HEK293T (cell line): ENCODE measurements around the gene UBE2G2.

ENCODE experiments used
- CTCF ChIA-PET: fragments of 350-600 bp; formaldehyde crosslinking; extraction: SDS; loops from one replicate; lab custom pipeline; 2021; ENCODE audit warnings: antibody characterized with exemption, inconsistent platforms; lab: Yijun Ruan, JAX
- POLR2A ChIA-PET: fragments of 350-600 bp; formaldehyde crosslinking; extraction: SDS; loops from one replicate; lab custom pipeline; 2020; ENCODE audit warnings: antibody characterized with exemption, inconsistent platforms; lab: Yijun Ruan, JAX
- DNase-seq: peaks from one replicate; pipeline ENCODE4 v3.0.0; 2012; ENCODE audit warnings: mixed read lengths; ENCODE audit errors: extremely low spot score
- ARNT ChIP-seq: fragments of 450-650 bp; IDR thresholded peaks from 2 replicates; pipeline ENCODE4 v1.6.1; 2017; ENCODE audit warnings: mild to moderate bottlenecking
- BHLHE40 ChIP-seq: fragments of 450-650 bp; IDR thresholded peaks from 2 replicates; pipeline ENCODE4 v1.6.1; 2016; ENCODE audit warnings: mild to moderate bottlenecking, moderate library complexity, borderline replicate concordance
- CTBP1 ChIP-seq: fragments of 450-650 bp; IDR thresholded peaks from 2 replicates; pipeline ENCODE4 v1.6.1; 2016; ENCODE audit warnings: borderline replicate concordance
- ELF4 ChIP-seq: fragments of 450-650 bp; IDR thresholded peaks from 2 replicates; pipeline ENCODE4 v1.6.1; 2017; ENCODE audit warnings: antibody characterized with exemption
- FOXA1 ChIP-seq: fragments of 450-650 bp; IDR thresholded peaks from 2 replicates; pipeline ENCODE4 v1.6.1; 2016; ENCODE audit warnings: mild to moderate bottlenecking
- FOXK2 ChIP-seq: fragments of 450-650 bp; IDR thresholded peaks from 2 replicates; pipeline ENCODE4 v1.6.1; 2016; ENCODE audit warnings: mild to moderate bottlenecking
- FOXM1 ChIP-seq: fragments of 450-650 bp; IDR thresholded peaks from 2 replicates; pipeline ENCODE4 v1.6.1; 2017; ENCODE audit warnings: mild to moderate bottlenecking, borderline replicate concordance
- HDGF ChIP-seq: fragments of 450-650 bp; IDR thresholded peaks from 2 replicates; pipeline ENCODE4 v1.6.1; 2017; ENCODE audit warnings: antibody characterized with exemption, borderline replicate concordance
- L3MBTL2 ChIP-seq: fragments of 450-650 bp; conservative IDR thresholded peaks from 2 replicates; pipeline ENCODE4 v1.6.1; 2016; ENCODE audit warnings: mild to moderate bottlenecking
- LEF1 ChIP-seq: fragments of 450-650 bp; IDR thresholded peaks from 2 replicates; pipeline ENCODE4 v1.6.1; 2017; ENCODE audit warnings: mild to moderate bottlenecking, borderline replicate concordance
- NFRKB ChIP-seq: fragments of 450-650 bp; IDR thresholded peaks from 2 replicates; pipeline ENCODE4 v1.6.1; 2016; ENCODE audit warnings: mild to moderate bottlenecking, moderate library complexity
- SP1 ChIP-seq: fragments of 450-650 bp; IDR thresholded peaks from 2 replicates; pipeline ENCODE4 v1.6.1; 2017
- SUZ12 ChIP-seq: fragments of 450-650 bp; IDR thresholded peaks from 2 replicates; pipeline ENCODE4 v1.6.1; 2016; ENCODE audit warnings: mild to moderate bottlenecking
- TARDBP ChIP-seq: fragments of 450-650 bp; IDR thresholded peaks from 2 replicates; pipeline ENCODE4 v1.6.1; 2016
- ZNF384 ChIP-seq: fragments of 450-650 bp; IDR thresholded peaks from 2 replicates; pipeline ENCODE4 v1.6.1; 2016
- TF ChIP-seq, protein P1 (sequence below): fragments of 450-650 bp; IDR thresholded peaks from 2 replicates; pipeline ENCODE4 v1.6.1; 2016

UBE2G2 gene

GRCh38 chr21:44837537-44837936 is 35.9 kb upstream of the UBE2G2 start:
- TF ChIP-seq FOXK2 (no peak), SUZ12 (no peak), CTBP1 (no peak), HDGF (no peak), ARNT (no peak), ZNF384 (no peak), SP1 (no peak), FOXA1 (no peak), TARDBP (no peak), BHLHE40 (no peak), ELF4 (no peak), LEF1 (no peak), NFRKB (no peak), FOXM1 (no peak), L3MBTL2 (no peak)
- TF ChIP-seq, protein P1, sequence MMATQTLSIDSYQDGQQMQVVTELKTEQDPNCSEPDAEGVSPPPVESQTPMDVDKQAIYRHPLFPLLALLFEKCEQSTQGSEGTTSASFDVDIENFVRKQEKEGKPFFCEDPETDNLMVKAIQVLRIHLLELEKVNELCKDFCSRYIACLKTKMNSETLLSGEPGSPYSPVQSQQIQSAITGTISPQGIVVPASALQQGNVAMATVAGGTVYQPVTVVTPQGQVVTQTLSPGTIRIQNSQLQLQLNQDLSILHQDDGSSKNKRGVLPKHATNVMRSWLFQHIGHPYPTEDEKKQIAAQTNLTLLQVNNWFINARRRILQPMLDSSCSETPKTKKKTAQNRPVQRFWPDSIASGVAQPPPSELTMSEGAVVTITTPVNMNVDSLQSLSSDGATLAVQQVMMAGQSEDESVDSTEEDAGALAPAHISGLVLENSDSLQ, result no peak
- DNase-seq, result no peak
- ChIA-PET POLR2A (no interaction called here), CTCF (no interaction called here)

DNA sequence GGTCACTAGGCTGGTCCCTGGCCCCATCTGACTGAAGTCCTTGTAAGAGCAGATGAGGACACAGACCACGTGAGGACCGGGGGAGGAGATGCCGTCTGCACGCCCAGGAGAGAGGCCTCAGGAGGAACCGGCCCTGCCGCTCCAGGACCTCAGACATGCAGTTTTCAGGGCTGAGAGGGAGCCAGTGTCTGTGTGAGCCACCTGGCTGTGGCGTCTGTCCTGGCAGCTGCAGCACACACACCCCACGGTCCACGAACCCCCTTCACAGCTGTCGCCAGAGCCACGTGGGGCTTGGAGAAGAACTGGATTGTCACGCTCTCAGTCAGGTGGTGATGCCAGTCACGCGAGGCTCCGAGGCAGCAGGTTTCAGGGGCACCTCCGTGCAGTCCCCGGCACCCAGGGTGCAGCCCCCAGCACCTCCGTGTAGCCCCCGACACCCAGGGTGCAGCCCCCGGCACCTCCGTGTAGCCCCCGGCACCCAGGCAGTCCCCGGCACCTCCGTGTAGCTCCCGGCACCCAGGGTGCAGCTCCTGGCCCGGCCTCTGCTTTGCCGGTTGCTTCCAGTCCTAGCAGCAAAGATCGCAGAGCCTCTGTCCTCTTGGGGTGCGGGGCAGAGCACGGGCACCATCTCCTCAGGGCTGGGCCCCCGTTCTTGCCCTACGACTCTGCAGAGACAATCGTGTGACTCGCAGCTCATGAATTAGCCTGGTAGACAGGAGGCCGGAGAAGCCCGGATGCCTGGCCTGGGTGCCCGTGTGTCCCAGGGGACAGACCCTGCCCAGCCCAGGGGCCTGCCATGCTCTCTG is 35.2 kb upstream of the UBE2G2 start:
- no peak for DNase-seq
- TF ChIP-seq L3MBTL2 (0 out of 2 replicates have a peak, but pooled peaks have one; percentile 18), FOXM1 (no peak)
- ChIA-PET CTCF (no interaction called here), POLR2A (no interaction called here)

DNA sequence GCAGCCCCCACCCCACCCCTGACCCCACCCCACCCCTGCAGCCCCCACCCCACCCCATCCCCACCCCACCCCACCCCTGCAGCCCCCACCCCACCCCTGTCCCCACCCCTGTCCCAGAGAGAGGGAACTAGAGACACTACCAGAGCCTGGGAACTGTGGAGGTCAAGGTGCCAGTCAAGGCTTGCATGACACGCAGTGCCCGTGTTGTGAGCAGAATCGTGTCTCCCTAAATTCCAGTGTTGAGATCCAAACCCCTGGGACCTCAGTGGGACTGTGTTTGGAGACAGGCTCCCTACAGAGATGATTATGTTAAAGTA is 34.7 kb upstream of the UBE2G2 start:
- POLR2A ChIA-PET, result no interaction called here
- no peak for DNase-seq
- CTCF ChIA-PET, result no interaction called here
- no peak for TF ChIP-seq CTBP1
- TF ChIP-seq, protein P1, result 0 out of 2 replicates have a peak, but pooled peaks have one; percentile 2

- ChIA-PET CTCF (no interaction called here), POLR2A (no interaction called here)
- DNase-seq, result no peak
- no peak for TF ChIP-seq ARNT
- TF ChIP-seq HDGF, result no peak
- TF ChIP-seq SUZ12, result no peak
- no peak for TF ChIP-seq SP1
- TF ChIP-seq, protein P1, result no peak
- no peak for TF ChIP-seq ELF4
- TF ChIP-seq FOXM1, result no peak
- no peak for TF ChIP-seq FOXK2
Measured at GRCh38 chr21:44835647-44835973, 34.0 kb upstream of the UBE2G2 start.

GRCh38 chr21:44834951-44835646 is 33.5 kb upstream of the UBE2G2 start:
- TF ChIP-seq CTBP1 (no peak), L3MBTL2 (no peak), ZNF384 (no peak), ARNT (no peak), ELF4 (no peak), LEF1 (no peak), SUZ12 (no peak), FOXA1 (no peak), NFRKB (no peak), BHLHE40 (no peak), TARDBP (no peak), HDGF (no peak), FOXK2 (no peak), FOXM1 (no peak)
- TF ChIP-seq, protein P1, result no peak
- DNase-seq, result no peak
- ChIA-PET CTCF (no interaction called here), POLR2A (no interaction called here)
